Measurements from ENCODE around the gene HECTD4. TPM values are rescaled to one million over a fixed set of nuclear protein-coding genes. Genes with fewer than 3 reads are reported as not detected.

Gene HECTD4
- total RNA-seq = 13.0 and 13.3 TPM in 2 replicates

GRCh38 chr12:112381883-112382796 lies at the start of gene HECTD4:
Gene HECTD4, minus strand, starts transcription at chr12:112382431. Its CDS starts 303 bp downstream, at chr12:112382128.

DNA sequence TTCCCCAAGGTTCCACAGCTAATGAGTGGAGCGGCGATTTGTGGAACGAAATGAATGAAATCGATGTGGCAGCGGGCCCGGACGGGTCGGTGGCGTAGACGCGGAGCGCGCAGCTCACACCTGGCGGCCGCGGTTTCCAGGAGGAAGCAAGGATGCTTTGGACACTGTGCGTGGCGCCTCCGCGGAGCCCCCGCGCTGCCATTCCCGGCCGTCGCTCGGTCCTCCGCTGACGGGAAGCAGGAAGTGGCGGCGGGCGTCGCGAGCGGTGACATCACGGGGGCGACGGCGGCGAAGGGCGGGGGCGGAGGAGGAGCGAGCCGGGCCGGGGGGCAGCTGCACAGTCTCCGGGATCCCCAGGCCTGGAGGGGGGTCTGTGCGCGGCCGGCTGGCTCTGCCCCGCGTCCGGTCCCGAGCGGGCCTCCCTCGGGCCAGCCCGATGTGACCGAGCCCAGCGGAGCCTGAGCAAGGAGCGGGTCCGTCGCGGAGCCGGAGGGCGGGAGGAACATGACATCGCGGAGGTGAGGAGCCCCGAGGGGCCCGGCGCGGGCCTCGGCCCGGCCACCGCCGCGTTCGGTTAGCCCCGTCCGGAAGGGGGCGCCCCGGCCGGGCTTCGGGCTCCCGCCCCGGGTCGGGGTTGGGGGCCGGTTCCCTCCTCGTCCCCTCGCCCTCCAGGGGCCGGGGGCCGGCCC lies 36.5 kb upstream of the HECTD4 start, which contains the start of gene PTPN11:
TSS of gene PTPN11 (plus strand) at position 340 of the 689 bp plus-strand sequence. CDS start at position 505, 165 bp downstream.

GRCh38 chr12:112409064-112409905 lies 27.1 kb upstream of the HECTD4 start, which contains the start of gene RPL6:
Gene RPL6, minus strand, starts transcription at chr12:112409605. Its CDS starts 949 bp downstream, at chr12:112408656.

GRCh38 chr12:112125250-112125999 lies 256.8 kb downstream of the HECTD4 start, which contains the start of gene TRAFD1:
Gene TRAFD1, plus strand, starts transcription at chr12:112125560. Its CDS starts 4,963 bp downstream, at chr12:112130523.

Other genes with a start within 250 kb of the HECTD4 start
- 1,157 and 1,403 TPM in 2 replicates for gene RPL6, start 27.2 kb upstream of the HECTD4 start, total RNA-seq
- gene PTPN11, start 36.5 kb upstream of the HECTD4 start, total RNA-seq = 100 and 121 TPM in 2 replicates

Measured in tracheal epithelial cell (primary cell).